ENCODE results near the gene SPCS1.

- TF ChIP-seq SRF (IDR thresholded peaks at IDR 0.05; ENCODE audit: low read depth) (no peak), EZH2 (IDR thresholded peaks at IDR 0.05) (no peak), MAX (IDR thresholded peaks at IDR 0.05) (no peak), TCF7L2 (IDR thresholded peaks at IDR 0.05; ENCODE audit: borderline replicate concordance, extremely low read depth, insufficient read depth, insufficient read length) (no peak), POLR2AphosphoS5 (IDR thresholded peaks at IDR 0.05; ENCODE audit: low read depth, low read length) (no peak), CEBPB (IDR thresholded peaks at IDR 0.05; ENCODE audit: low read depth) (no peak)
- TF ChIP-seq, protein P1, sequence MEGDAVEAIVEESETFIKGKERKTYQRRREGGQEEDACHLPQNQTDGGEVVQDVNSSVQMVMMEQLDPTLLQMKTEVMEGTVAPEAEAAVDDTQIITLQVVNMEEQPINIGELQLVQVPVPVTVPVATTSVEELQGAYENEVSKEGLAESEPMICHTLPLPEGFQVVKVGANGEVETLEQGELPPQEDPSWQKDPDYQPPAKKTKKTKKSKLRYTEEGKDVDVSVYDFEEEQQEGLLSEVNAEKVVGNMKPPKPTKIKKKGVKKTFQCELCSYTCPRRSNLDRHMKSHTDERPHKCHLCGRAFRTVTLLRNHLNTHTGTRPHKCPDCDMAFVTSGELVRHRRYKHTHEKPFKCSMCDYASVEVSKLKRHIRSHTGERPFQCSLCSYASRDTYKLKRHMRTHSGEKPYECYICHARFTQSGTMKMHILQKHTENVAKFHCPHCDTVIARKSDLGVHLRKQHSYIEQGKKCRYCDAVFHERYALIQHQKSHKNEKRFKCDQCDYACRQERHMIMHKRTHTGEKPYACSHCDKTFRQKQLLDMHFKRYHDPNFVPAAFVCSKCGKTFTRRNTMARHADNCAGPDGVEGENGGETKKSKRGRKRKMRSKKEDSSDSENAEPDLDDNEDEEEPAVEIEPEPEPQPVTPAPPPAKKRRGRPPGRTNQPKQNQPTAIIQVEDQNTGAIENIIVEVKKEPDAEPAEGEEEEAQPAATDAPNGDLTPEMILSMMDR (IDR thresholded peaks at IDR 0.05 in 2 of 3, conservative IDR thresholded peaks at IDR 0.05 in 1 of 3; ENCODE audit: borderline replicate concordance in 1 of 3, insufficient read depth in 1 of 3, low read depth in 2 of 3, low read length in 2 of 3): no peak
Measured at GRCh38 chr3:52679811-52680210, 26.1 kb upstream of the SPCS1 start.
